ENCODE measurements around the gene PPM1D.
"Not testable (repeated sequence)": the region's sequence is repeated elsewhere in the genome, so short reads cannot be mapped to it uniquely, and the experiment has no call there.

PPM1D gene

DNA sequence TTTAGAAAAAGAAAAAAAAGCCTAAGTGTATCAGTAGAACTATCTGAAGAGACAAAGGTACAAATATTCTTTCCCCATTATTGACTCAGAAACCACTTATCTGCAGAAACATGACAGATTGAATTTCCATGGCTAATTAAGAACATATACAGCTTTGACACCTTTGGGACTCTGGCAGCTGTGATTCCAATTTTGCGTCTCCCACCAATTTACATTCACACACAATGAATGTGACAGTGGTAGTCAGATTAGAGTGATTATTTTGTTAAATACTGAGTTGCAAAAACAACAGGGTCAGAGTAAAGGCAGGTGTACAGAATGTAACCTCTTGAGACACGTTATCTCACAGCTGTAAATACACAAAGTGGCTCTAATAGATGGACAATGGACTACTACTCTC lies 5.3 kb upstream of the PPM1D start:
- no peak overlapping the region for H3K4me3 ChIP-seq (ENCODE audit: low read depth in 1 of 2, low read length in 2 of 2)
- H3K36me3 ChIP-seq (ENCODE audit: control insufficient read depth in 1 of 2, insufficient read depth in 2 of 2, low read length in 2 of 2), result no peaks in the 10 kb centered on the region
- no peaks in the 10 kb centered on the region for H3K27me3 ChIP-seq (ENCODE audit: low read depth, low read length)
- no peaks in the 10 kb centered on the region for H3K4me1 ChIP-seq (ENCODE audit: control insufficient read depth in 1 of 2, insufficient read depth in 2 of 2, low read length in 2 of 2)
- H3K27ac ChIP-seq (ENCODE audit: low read length), result no peak overlapping the region
- no peaks in the 10 kb centered on the region for H3K9me3 ChIP-seq (ENCODE audit: control insufficient read depth in 1 of 2, low read length in 2 of 2)

DNA sequence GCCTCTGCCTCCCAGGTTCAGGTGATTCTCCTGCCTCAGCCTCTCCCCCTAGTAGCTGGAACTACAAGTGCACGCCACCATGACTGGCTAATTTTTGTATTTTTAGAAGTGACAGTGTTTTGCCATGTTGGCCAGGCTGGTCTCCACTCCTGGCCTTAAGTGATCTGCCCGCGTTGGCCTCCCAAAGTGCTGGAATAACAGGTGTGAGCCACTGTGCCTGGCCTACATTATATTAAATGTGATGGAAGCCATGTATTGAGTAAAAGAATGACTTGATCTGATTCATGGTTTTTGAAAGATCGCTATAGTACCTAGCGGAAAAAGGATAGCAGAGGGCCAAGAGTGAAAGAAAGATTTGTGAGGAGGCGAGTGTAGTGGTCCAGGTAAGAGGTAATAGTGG lies 2.7 kb upstream of the PPM1D start:
- Histone ChIP-seq H3K36me3 (ENCODE audit: control insufficient read depth in 1 of 2, insufficient read depth in 2 of 2, low read length in 2 of 2) (peaks cover 0 to 6% of the 10 kb centered on the region in 2 donors), H3K4me1 (ENCODE audit: control insufficient read depth in 1 of 2, insufficient read depth in 2 of 2, low read length in 2 of 2) (no peaks in the 10 kb centered on the region), H3K27me3 (ENCODE audit: low read depth, low read length) (no peaks in the 10 kb centered on the region), H3K9me3 (ENCODE audit: control insufficient read depth in 1 of 2, low read length in 2 of 2) (no peaks in the 10 kb centered on the region), H3K27ac (ENCODE audit: low read length) (no peak overlapping the region), H3K4me3 (ENCODE audit: low read depth in 1 of 2, low read length in 2 of 2) (no peak overlapping the region)

GRCh38 chr17:60598001-60598736 lies 1.8 kb upstream of the PPM1D start:
- H3K36me3 ChIP-seq (ENCODE audit: control insufficient read depth in 1 of 2, insufficient read depth in 2 of 2, low read length in 2 of 2), result peaks cover 0 to 6% of the 10 kb centered on the region in 2 donors
- H3K4me1 ChIP-seq (ENCODE audit: control insufficient read depth in 1 of 2, insufficient read depth in 2 of 2, low read length in 2 of 2), result peaks cover 4 to 6% of the 10 kb centered on the region in 2 donors
- no peaks in the 10 kb centered on the region for H3K27me3 ChIP-seq (ENCODE audit: low read depth, low read length)
- no peak overlapping the region for H3K4me3 ChIP-seq (ENCODE audit: low read depth in 1 of 2, low read length in 2 of 2)
- no peaks in the 10 kb centered on the region for H3K9me3 ChIP-seq (ENCODE audit: control insufficient read depth in 1 of 2, low read length in 2 of 2)
- peak overlapping the region; percentile 95 for H3K27ac ChIP-seq (ENCODE audit: low read length)

DNA sequence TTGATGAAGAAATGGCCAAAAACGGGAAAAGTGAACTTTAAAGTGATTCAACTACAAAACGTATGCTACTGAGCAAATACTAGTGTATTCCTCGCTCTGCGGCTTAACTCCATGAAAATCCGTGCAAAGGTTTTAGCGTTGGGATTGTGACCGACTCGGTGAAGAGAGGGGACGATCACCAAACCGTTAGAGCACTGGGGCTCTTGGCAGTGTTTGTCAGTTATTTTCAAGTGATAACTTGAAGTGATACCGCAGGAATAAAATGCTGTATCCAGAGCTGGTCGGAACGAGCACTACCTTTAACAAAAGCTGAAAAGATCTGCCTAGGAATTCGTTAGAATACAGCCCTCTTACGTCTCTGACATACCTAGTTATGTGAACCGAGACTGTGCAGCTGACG lies 773 bp upstream of the PPM1D start:
- H3K27me3 ChIP-seq (ENCODE audit: low read depth, low read length), result no peaks in the 10 kb centered on the region
- peak overlapping the region; percentile 84 to 99 for H3K4me3 ChIP-seq (ENCODE audit: low read depth in 1 of 2, low read length in 2 of 2)
- peak overlapping the region; percentile 95 for H3K27ac ChIP-seq (ENCODE audit: low read length)
- peaks cover 9 to 14% of the 10 kb centered on the region in 2 donors for H3K4me1 ChIP-seq (ENCODE audit: control insufficient read depth in 1 of 2, insufficient read depth in 2 of 2, low read length in 2 of 2)
- H3K36me3 ChIP-seq (ENCODE audit: control insufficient read depth in 1 of 2, insufficient read depth in 2 of 2, low read length in 2 of 2), result peaks cover 0 to 6% of the 10 kb centered on the region in 2 donors
- no peaks in the 10 kb centered on the region for H3K9me3 ChIP-seq (ENCODE audit: control insufficient read depth in 1 of 2, low read length in 2 of 2)

GRCh38 chr17:60600490-60601446 lies 775 bp downstream of the PPM1D start:
- Histone ChIP-seq H3K9me3 (ENCODE audit: control insufficient read depth in 1 of 2, low read length in 2 of 2) (no peaks in the 10 kb centered on the region), H3K4me3 (ENCODE audit: low read depth in 1 of 2, low read length in 2 of 2) (peak overlapping the region; percentile 84 to 99), H3K27ac (ENCODE audit: low read length) (peak overlapping the region; percentile 91), H3K27me3 (ENCODE audit: low read depth, low read length) (no peaks in the 10 kb centered on the region), H3K36me3 (ENCODE audit: control insufficient read depth in 1 of 2, insufficient read depth in 2 of 2, low read length in 2 of 2) (peaks cover 0 to 6% of the 10 kb centered on the region in 2 donors), H3K4me1 (ENCODE audit: control insufficient read depth in 1 of 2, insufficient read depth in 2 of 2, low read length in 2 of 2) (peaks cover 12 to 23% of the 10 kb centered on the region in 2 donors)

GRCh38 chr17:60601447-60602384 lies 1.7 kb downstream of the PPM1D start:
- H3K36me3 ChIP-seq (ENCODE audit: control insufficient read depth in 1 of 2, insufficient read depth in 2 of 2, low read length in 2 of 2), result peaks cover 0 to 6% of the 10 kb centered on the region in 2 donors
- H3K4me3 ChIP-seq (ENCODE audit: low read depth in 1 of 2, low read length in 2 of 2), result peak overlapping the region; percentile 84 to 99
- no peaks in the 10 kb centered on the region for H3K9me3 ChIP-seq (ENCODE audit: control insufficient read depth in 1 of 2, low read length in 2 of 2)
- peak overlapping the region; percentile 91 for H3K27ac ChIP-seq (ENCODE audit: low read length)
- peaks cover 12 to 23% of the 10 kb centered on the region in 2 donors for H3K4me1 ChIP-seq (ENCODE audit: control insufficient read depth in 1 of 2, insufficient read depth in 2 of 2, low read length in 2 of 2)
- no peaks in the 10 kb centered on the region for H3K27me3 ChIP-seq (ENCODE audit: low read depth, low read length)

GRCh38 chr17:60602385-60602742 lies 2.4 kb downstream of the PPM1D start:
- H3K9me3 ChIP-seq (ENCODE audit: control insufficient read depth in 1 of 2, low read length in 2 of 2), result no peaks in the 10 kb centered on the region
- peaks cover 12 to 23% of the 10 kb centered on the region in 2 donors for H3K4me1 ChIP-seq (ENCODE audit: control insufficient read depth in 1 of 2, insufficient read depth in 2 of 2, low read length in 2 of 2)
- H3K36me3 ChIP-seq (ENCODE audit: control insufficient read depth in 1 of 2, insufficient read depth in 2 of 2, low read length in 2 of 2), result peaks cover 0 to 6% of the 10 kb centered on the region in 2 donors
- H3K27me3 ChIP-seq (ENCODE audit: low read depth, low read length), result no peaks in the 10 kb centered on the region
- peak overlapping the region; percentile 91 for H3K27ac ChIP-seq (ENCODE audit: low read length)
- peak overlapping the region; percentile 84 to 99 for H3K4me3 ChIP-seq (ENCODE audit: low read depth in 1 of 2, low read length in 2 of 2)

DNA sequence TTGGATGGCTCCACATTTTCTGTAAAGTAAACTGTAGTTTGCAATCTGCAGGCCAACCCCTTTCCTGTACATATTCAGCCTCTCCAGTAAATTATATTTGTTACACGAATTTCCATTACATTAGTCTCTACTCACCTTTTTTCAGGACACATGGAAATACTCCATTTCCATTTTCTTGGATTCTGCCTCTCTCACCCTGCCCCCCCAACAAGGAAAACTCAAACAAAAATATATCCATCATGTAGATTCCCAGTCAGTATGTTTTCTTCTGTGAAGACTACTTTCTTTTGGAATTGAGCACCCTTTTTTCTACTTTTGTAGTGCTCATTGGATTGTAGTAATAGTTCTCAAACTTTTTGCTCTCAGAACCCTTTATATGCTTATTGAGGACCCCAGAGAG lies 2.9 kb downstream of the PPM1D start:
- H3K4me3 ChIP-seq (ENCODE audit: low read depth in 1 of 2, low read length in 2 of 2), result peak overlapping the region; percentile 84 to 99
- no peaks in the 10 kb centered on the region for H3K27me3 ChIP-seq (ENCODE audit: low read depth, low read length)
- peaks cover 12 to 23% of the 10 kb centered on the region in 2 donors for H3K4me1 ChIP-seq (ENCODE audit: control insufficient read depth in 1 of 2, insufficient read depth in 2 of 2, low read length in 2 of 2)
- H3K36me3 ChIP-seq (ENCODE audit: control insufficient read depth in 1 of 2, insufficient read depth in 2 of 2, low read length in 2 of 2), result peaks cover 0 to 6% of the 10 kb centered on the region in 2 donors
- H3K27ac ChIP-seq (ENCODE audit: low read length), result no peak overlapping the region
- no peaks in the 10 kb centered on the region for H3K9me3 ChIP-seq (ENCODE audit: control insufficient read depth in 1 of 2, low read length in 2 of 2)

GRCh38 chr17:60603477-60603876 lies 3.5 kb downstream of the PPM1D start:
- not testable (repeated sequence) for H3K9me3 ChIP-seq (ENCODE audit: control insufficient read depth in 1 of 2, low read length in 2 of 2); H3K27me3 ChIP-seq (ENCODE audit: low read depth, low read length); H3K36me3 ChIP-seq (ENCODE audit: control insufficient read depth in 1 of 2, insufficient read depth in 2 of 2, low read length in 2 of 2); H3K27ac ChIP-seq (ENCODE audit: low read length); H3K4me3 ChIP-seq (ENCODE audit: low read depth in 1 of 2, low read length in 2 of 2)
- peaks cover 12 to 23% of the 10 kb centered on the region in 2 donors for H3K4me1 ChIP-seq (ENCODE audit: control insufficient read depth in 1 of 2, insufficient read depth in 2 of 2, low read length in 2 of 2)

DNA sequence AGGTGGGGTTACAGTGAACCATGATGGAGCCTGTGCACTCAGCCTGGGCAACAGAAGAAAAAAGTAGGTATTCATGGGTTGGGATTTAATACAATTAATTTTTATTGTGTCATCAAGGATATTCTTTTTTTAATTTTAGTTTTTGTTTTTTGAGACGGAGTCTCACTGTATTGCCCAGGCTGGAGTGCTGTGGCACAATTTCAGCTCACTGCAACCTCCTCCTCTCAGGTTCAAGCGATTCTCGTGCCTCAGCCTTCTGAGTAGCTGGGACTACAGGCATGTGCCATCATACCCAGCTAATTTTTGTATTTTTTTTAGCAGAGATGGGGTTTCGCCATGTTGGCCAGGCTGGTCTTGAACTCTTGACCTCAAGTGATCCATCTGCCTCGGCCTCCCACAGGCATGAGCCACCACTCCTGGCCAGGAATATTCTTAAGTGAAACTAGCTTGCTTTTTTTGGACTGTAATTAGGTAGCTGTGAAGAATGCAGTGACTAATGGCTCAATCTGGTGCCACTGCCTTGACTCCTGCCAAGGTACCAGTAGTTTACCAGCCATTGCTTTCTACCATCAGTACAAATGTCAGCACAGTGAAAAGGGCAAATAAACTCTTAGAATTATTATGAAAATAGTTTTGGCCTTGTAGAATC lies 4.8 kb downstream of the PPM1D start:
- H3K9me3 ChIP-seq (ENCODE audit: control insufficient read depth in 1 of 2, low read length in 2 of 2), result no peaks in the 10 kb centered on the region
- peaks cover 12 to 23% of the 10 kb centered on the region in 2 donors for H3K4me1 ChIP-seq (ENCODE audit: control insufficient read depth in 1 of 2, insufficient read depth in 2 of 2, low read length in 2 of 2)
- peak overlapping the region; percentile 56 for H3K27ac ChIP-seq (ENCODE audit: low read length)
- no peak overlapping the region for H3K4me3 ChIP-seq (ENCODE audit: low read depth in 1 of 2, low read length in 2 of 2)
- no peaks in the 10 kb centered on the region for H3K27me3 ChIP-seq (ENCODE audit: low read depth, low read length)
- peaks cover 0 to 6% of the 10 kb centered on the region in 2 donors for H3K36me3 ChIP-seq (ENCODE audit: control insufficient read depth in 1 of 2, insufficient read depth in 2 of 2, low read length in 2 of 2)

Measured in muscle layer of duodenum (tissue), 2 donors.